ENCODE measurements around the gene JUP.

- TF ChIP-seq CTCF (IDR thresholded peaks at IDR 0.05; ENCODE audit: poor library complexity), result no peak
- no peak for TF ChIP-seq EZH2phosphoT487 (IDR thresholded peaks at IDR 0.05; ENCODE audit: low read depth, severe bottlenecking, unreplicated experiment)
Observed at GRCh38 chr17:41724476-41725050, 61.9 kb downstream of the JUP start.

All from hepatocyte (in vitro differentiated cells).